GM21529 (cell line): ENCODE results near the gene FAM229A.

Experiments used
- ATAC-seq: cut with Tn5 transposase; IDR thresholded peaks from one replicate; pipeline ENCODE4 v1.9.1; 2021; ENCODE audit not compliant: unreplicated experiment

FAM229A gene

DNA sequence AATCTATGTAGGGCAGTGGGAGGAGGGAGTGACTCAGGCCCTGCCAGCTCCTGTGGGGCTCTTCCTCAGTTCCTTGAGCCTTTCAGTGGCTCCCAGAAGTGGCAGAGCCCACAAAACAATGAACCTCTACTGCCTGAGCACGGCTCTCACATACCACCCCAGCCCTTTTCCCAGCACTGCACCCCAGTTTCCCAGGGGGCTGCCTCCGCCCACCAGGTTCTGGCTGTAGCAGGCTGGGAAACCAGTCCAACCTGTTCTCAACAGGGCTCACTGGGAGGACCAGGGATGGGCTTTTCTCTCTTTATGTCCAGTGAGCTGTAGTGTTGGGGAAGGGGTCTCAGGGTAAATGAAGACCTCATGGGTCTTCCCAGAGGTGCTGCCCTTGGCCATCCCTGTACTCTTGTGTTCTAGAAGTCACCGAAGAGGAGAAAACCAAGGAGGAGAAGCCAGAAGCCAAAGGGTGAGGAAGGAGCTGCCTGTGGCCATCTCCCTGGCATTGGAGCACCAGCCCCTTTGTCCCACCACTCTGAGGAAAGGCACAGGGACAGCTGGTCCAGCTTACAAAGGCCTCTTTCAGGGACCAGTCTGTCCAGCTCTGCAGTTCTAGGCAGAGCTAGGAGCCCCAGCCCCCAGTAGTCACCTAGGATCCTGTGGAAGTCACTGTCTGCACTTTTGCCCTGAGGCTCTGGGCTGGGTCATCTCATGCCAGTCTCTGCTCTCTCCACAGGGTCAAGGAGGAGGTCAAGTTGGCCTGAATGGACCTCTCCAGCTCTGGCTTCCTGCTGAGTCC, 29.8 kb downstream of the FAM229A start:
- ATAC-seq: no peak

- no peak for ATAC-seq
These were observed 30.7 kb downstream of the FAM229A start for GRCh38 chr1:32331549-32331948.

GRCh38 chr1:32330558-32331151, 31.6 kb downstream of the FAM229A start:
- ATAC-seq: no peak

DNA sequence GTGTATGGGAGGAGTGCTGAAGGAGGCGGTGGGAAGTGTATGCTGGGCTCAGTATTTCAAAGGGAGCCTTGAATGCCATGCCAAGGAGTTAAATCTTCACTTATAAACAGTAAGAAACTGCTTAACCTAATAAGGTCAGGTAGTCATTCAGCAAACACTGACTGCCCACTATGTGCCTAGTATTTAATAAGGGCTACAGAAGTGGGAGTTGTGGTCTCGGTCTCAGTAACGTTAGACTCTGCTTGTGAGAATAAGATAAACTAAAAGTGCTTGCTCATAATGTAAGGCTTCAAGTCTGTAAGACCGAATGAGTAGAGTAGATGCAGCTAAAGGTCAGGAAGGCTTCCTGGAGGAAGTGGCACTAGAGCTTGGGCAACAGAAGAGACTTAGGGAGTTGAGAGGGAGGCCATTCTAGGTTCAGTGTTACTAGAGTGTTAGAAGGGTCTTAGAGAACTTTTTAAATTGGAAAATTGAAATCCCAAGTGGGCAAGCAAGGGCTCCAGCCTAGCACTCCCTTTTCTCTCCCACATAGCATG, 32.3 kb downstream of the FAM229A start:
- ATAC-seq: no peak

- no peak for ATAC-seq
These were observed 35.1 kb downstream of the FAM229A start for GRCh38 chr1:32327204-32327603.

GRCh38 chr1:32321712-32322291, 40.5 kb downstream of the FAM229A start:
- no peak for ATAC-seq

DNA sequence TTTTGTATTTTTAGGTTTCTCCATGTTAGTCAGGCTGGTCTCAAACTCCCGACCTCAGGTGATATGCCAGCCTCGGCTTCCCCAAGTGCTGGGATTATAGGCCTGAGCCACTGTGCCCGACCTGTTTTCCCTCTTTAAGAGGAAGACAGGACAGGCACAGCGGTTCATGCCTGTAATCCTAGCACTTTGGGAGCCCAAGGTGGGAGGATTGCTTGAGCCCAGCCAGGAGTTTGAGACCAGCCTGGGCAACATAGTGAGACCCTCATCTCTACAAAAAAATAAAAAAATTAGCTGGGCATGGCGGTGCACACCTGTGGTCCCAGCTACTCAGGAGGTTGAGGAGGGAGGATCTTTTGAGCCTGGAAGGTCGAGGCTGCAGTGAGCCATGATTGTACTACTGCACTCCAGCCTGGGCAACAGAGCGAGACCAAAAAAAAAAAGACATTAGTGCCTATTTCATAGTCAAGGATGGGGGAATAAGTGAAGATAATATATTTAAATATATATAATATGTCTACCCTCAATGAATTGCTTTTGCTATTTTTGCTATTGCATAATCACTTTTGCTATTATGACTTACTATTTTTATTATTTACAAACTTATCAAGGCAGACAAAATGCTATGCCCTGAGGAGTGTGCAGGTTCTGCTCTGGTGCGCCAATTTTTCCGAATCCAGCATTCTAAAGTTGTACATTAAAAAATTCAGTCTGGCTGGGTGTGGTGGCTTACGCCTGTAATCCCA, 44.0 kb downstream of the FAM229A start:
- no peak for ATAC-seq

GRCh38 chr1:32316903-32317277, 45.4 kb downstream of the FAM229A start:
- ATAC-seq: peak; percentile 24

DNA sequence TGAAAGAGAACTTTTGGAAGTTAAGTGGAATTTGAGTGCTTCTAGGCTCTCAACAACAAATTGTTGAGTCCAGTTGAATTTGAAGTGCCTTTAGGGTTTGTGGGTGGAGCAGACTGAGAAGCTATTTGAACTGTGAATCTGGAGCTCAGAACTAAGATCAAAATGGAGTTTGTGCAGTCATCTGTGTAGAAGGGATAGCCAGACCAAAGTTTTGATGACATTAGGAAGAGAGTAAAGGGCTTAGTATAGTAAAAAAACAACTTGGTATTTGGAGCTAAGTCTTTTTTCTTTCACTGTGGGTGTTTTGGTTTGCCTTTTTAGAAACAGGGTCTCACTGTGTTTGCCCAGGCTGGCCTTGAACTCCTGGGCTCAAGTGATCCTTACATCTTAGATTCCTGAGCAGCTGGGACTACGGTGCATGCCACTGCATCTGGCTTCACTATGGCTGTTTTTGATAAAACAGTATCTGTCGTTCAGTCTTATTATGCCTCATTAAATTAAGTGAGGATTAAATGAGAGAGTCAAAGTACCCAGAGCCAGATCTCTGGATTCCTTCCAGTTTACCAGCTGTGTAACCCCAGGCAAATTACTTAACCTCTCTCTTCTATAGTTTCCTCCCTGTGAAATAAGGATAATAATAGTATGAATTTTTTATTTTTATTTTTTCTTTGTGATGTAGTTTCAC, 50.4 kb downstream of the FAM229A start:
- no peak for ATAC-seq
